ENCODE data around the gene RHEX. TPM values are rescaled to one million over a fixed set of nuclear protein-coding genes. Genes with fewer than 3 reads are reported as not detected.

Gene RHEX
- total and polyA plus RNA-seq, 2 donors (not counting 1 experiment from before 2014, with no cell fraction given): not detected

GRCh38 chr1:206013026-206013795 is 39.8 kb upstream of the RHEX start:
- no peaks in the 10 kb centered on the region for H4K20me1 ChIP-seq (ENCODE audit: control insufficient read depth, extremely low read depth, insufficient read depth, low read length)
- H3K36me3 ChIP-seq (ENCODE audit: control insufficient read depth, insufficient read depth, low read length): no peaks in the 10 kb centered on the region
- H3K27ac ChIP-seq (ENCODE audit: insufficient read depth, low read length): no peak overlapping the region
- H3K4me1 ChIP-seq (ENCODE audit: control insufficient read depth, extremely low read depth, insufficient read depth, low read length): no peaks in the 10 kb centered on the region
- H2AFZ ChIP-seq (ENCODE audit: low read length): no peak overlapping the region
- DNase-seq (ENCODE audit: low read depth in 2 of 2): no peak
- H3K4me2 ChIP-seq (ENCODE audit: extremely low read depth, insufficient read depth, low read length): no peak overlapping the region
- H3K79me2 ChIP-seq (ENCODE audit: control insufficient read depth, insufficient read depth, low read length): no peaks in the 10 kb centered on the region
- peaks cover 15% of the 10 kb centered on the region for H3K27me3 ChIP-seq (ENCODE audit: control insufficient read depth, insufficient read depth, low read length)
- TF ChIP-seq EZH2 (IDR thresholded peaks at IDR 0.05; ENCODE audit: low read length, missing control alignments): no peak
- TF ChIP-seq CTCF (conservative IDR thresholded peaks at IDR 0.05 in 1 of 2, IDR thresholded peaks at IDR 0.05 in 1 of 2; ENCODE audit: low read depth in 1 of 2, low read length in 2 of 2): no peak
- H3K9me3 ChIP-seq (ENCODE audit: control insufficient read depth, insufficient read depth, low read depth, low read length): no peaks in the 10 kb centered on the region
- H3K4me3 ChIP-seq (replicated peaks in 1 of 4; ENCODE audit: control extremely low read depth in 1 of 4, insufficient read depth in 1 of 4, low read depth in 3 of 4, low read length in 4 of 4): no peak overlapping the region
- no peak overlapping the region for H3K9ac ChIP-seq (ENCODE audit: insufficient read depth, low read length)

- DNase-seq (ENCODE audit: low read depth in 2 of 2): no peak
- no peaks in the 10 kb centered on the region for H3K36me3 ChIP-seq (ENCODE audit: control insufficient read depth, insufficient read depth, low read length)
- H3K4me3 ChIP-seq (replicated peaks in 1 of 4; ENCODE audit: control extremely low read depth in 1 of 4, insufficient read depth in 1 of 4, low read depth in 3 of 4, low read length in 4 of 4): no peak overlapping the region
- no peaks in the 10 kb centered on the region for H4K20me1 ChIP-seq (ENCODE audit: control insufficient read depth, extremely low read depth, insufficient read depth, low read length)
- TF ChIP-seq EZH2 (IDR thresholded peaks at IDR 0.05; ENCODE audit: low read length, missing control alignments) (no peak), CTCF (conservative IDR thresholded peaks at IDR 0.05 in 1 of 2, IDR thresholded peaks at IDR 0.05 in 1 of 2; ENCODE audit: low read depth in 1 of 2, low read length in 2 of 2) (no peak)
- no peaks in the 10 kb centered on the region for H3K79me2 ChIP-seq (ENCODE audit: control insufficient read depth, insufficient read depth, low read length)
- peaks cover 15% of the 10 kb centered on the region for H3K27me3 ChIP-seq (ENCODE audit: control insufficient read depth, insufficient read depth, low read length)
- H3K9ac ChIP-seq (ENCODE audit: insufficient read depth, low read length): no peak overlapping the region
- no peaks in the 10 kb centered on the region for H3K4me1 ChIP-seq (ENCODE audit: control insufficient read depth, extremely low read depth, insufficient read depth, low read length)
- no peak overlapping the region for H2AFZ ChIP-seq (ENCODE audit: low read length)
- H3K4me2 ChIP-seq (ENCODE audit: extremely low read depth, insufficient read depth, low read length): no peak overlapping the region
- no peaks in the 10 kb centered on the region for H3K9me3 ChIP-seq (ENCODE audit: control insufficient read depth, insufficient read depth, low read depth, low read length)
- H3K27ac ChIP-seq (ENCODE audit: insufficient read depth, low read length): no peak overlapping the region
Observed at GRCh38 chr1:206014601-206015000, 38.4 kb upstream of the RHEX start.

GRCh38 chr1:206015071-206015470 is 37.9 kb upstream of the RHEX start:
- no peaks in the 10 kb centered on the region for H3K9me3 ChIP-seq (ENCODE audit: control insufficient read depth, insufficient read depth, low read depth, low read length)
- H3K4me3 ChIP-seq (replicated peaks in 1 of 4; ENCODE audit: control extremely low read depth in 1 of 4, insufficient read depth in 1 of 4, low read depth in 3 of 4, low read length in 4 of 4): no peak overlapping the region
- H2AFZ ChIP-seq (ENCODE audit: low read length): no peak overlapping the region
- no peak overlapping the region for H3K27ac ChIP-seq (ENCODE audit: insufficient read depth, low read length)
- no peak for DNase-seq (ENCODE audit: low read depth in 2 of 2)
- H4K20me1 ChIP-seq (ENCODE audit: control insufficient read depth, extremely low read depth, insufficient read depth, low read length): no peaks in the 10 kb centered on the region
- H3K79me2 ChIP-seq (ENCODE audit: control insufficient read depth, insufficient read depth, low read length): no peaks in the 10 kb centered on the region
- H3K27me3 ChIP-seq (ENCODE audit: control insufficient read depth, insufficient read depth, low read length): peaks cover 15% of the 10 kb centered on the region
- H3K4me1 ChIP-seq (ENCODE audit: control insufficient read depth, extremely low read depth, insufficient read depth, low read length): no peaks in the 10 kb centered on the region
- no peak overlapping the region for H3K9ac ChIP-seq (ENCODE audit: insufficient read depth, low read length)
- H3K4me2 ChIP-seq (ENCODE audit: extremely low read depth, insufficient read depth, low read length): no peak overlapping the region
- H3K36me3 ChIP-seq (ENCODE audit: control insufficient read depth, insufficient read depth, low read length): no peaks in the 10 kb centered on the region
- TF ChIP-seq CTCF (conservative IDR thresholded peaks at IDR 0.05 in 1 of 2, IDR thresholded peaks at IDR 0.05 in 1 of 2; ENCODE audit: low read depth in 1 of 2, low read length in 2 of 2) (no peak), EZH2 (IDR thresholded peaks at IDR 0.05; ENCODE audit: low read length, missing control alignments) (no peak)
